H1 (cell line): ENCODE results near the gene CACNG5. TPM values are rescaled to one million over a fixed set of nuclear protein-coding genes. Genes with fewer than 3 reads are reported as not detected.

ENCODE experiments used
- CTCF ChIA-PET: fragments of 300-600 bp; sonication (Branson Sonifier 250); formaldehyde crosslinking; loops from one replicate; lab custom pipeline; 2021; ENCODE audit not compliant: partially characterized antibody; lab: Charles Lee
- POLR2A ChIA-PET: fragments of 300-600 bp; sonication (Branson Sonifier 250); formaldehyde crosslinking; loops from one replicate; lab custom pipeline; 2021; ENCODE audit warnings: inconsistent platforms; ENCODE audit not compliant: partially characterized antibody; lab: Charles Lee
- DNase-seq, 2 experiments: peaks; one replicate each; pipeline versions ENCODE4 v3.0.0 to v3.0.0-alpha.2; 2010 to 2022; ENCODE audit warnings: low spot score in 2 of 2, low read depth in 1 of 2, mixed read lengths in 1 of 2
- FAIRE-seq: peaks from 2 replicates; lab custom pipeline; 2011; peaks lifted over from hg19 to GRCh38; lab: Jason Lieb, UNC
- H2AFZ ChIP-seq: 2 replicates; pipeline ENCODE4 v1.8.1; 2012; ENCODE audit warnings: low read length, inconsistent platforms
- H2AK5ac ChIP-seq: 2 replicates; pipeline ENCODE4 v1.6.1; 2013; ENCODE audit warnings: low read depth, low read length
- H2BK120ac ChIP-seq: replicated peaks from 2 replicates; pipeline ENCODE3; 2013; ENCODE audit warnings: low read depth, low read length, inconsistent platforms
- H2BK12ac ChIP-seq: 2 replicates; pipeline ENCODE4 v1.6.1; 2013; ENCODE audit warnings: low read depth, low read length
- H2BK15ac ChIP-seq: 2 replicates; pipeline ENCODE4 v1.6.1; 2013; ENCODE audit warnings: low read length
- H2BK20ac ChIP-seq: 2 replicates; pipeline ENCODE4 v1.6.1; 2013; ENCODE audit warnings: low read length
- H2BK5ac ChIP-seq: 2 replicates; pipeline ENCODE4 v1.6.1; 2013; ENCODE audit warnings: low read depth, low read length
- H3K14ac ChIP-seq: 2 replicates; pipeline ENCODE4 v1.6.1; 2013; ENCODE audit warnings: inconsistent platforms; ENCODE audit not compliant: insufficient read length
- H3K18ac ChIP-seq: 2 replicates; pipeline ENCODE4 v1.6.1; 2013; ENCODE audit warnings: low read length; ENCODE audit errors: extremely low read depth
- H3K23ac ChIP-seq: 2 replicates; pipeline ENCODE4 v1.6.1; 2013; ENCODE audit warnings: inconsistent platforms; ENCODE audit not compliant: insufficient read length
- H3K23me2 ChIP-seq: 2 replicates; pipeline ENCODE4 v1.6.1; 2013; ENCODE audit warnings: low read depth, low read length
- H3K27ac ChIP-seq: 2 replicates; pipeline ENCODE4 v1.6.1; 2011; ENCODE audit warnings: low read depth, low read length, inconsistent platforms
- H3K27me3 ChIP-seq, 4 experiments: replicated peaks in 1 of 4; 1 replicate in 1 of 4; 2 replicates in 3 of 4; pipeline versions ENCODE4 v1.6.1 to v1.8.1; 2011 to 2013; ENCODE audit warnings: low read length in 3 of 4, mild to moderate bottlenecking in 3 of 4, inconsistent platforms in 2 of 4, mixed read lengths in 2 of 4, moderate library complexity in 1 of 4; ENCODE audit not compliant: control insufficient read depth in 3 of 4, insufficient read depth in 3 of 4; ENCODE audit errors: extremely low read depth in 1 of 4
- H3K36me3 ChIP-seq, 4 experiments: 2 replicates each; pipeline versions ENCODE4 v1.6.1 to v1.8.1; 2011 to 2013; ENCODE audit warnings: mild to moderate bottlenecking in 4 of 4, low read length in 3 of 4, moderate library complexity in 2 of 4, control low read depth in 1 of 4, inconsistent platforms in 1 of 4; ENCODE audit not compliant: insufficient read depth in 4 of 4, control insufficient read depth in 2 of 4
- H3K4ac ChIP-seq: replicated peaks from 2 replicates; pipeline ENCODE3; 2013; ENCODE audit warnings: low read length, low read depth, mixed read lengths, inconsistent platforms; ENCODE audit not compliant: insufficient read length
- H3K4me1 ChIP-seq, 4 experiments: replicated peaks in 1 of 4; 1 replicate in 1 of 4; 2 replicates in 3 of 4; pipeline versions ENCODE4 v1.6.1 to v1.8.1; 2011 to 2013; ENCODE audit warnings: low read length in 3 of 4, inconsistent platforms in 2 of 4, mixed read lengths in 1 of 4; ENCODE audit not compliant: insufficient read depth in 4 of 4, control insufficient read depth in 3 of 4
- H3K4me2 ChIP-seq, 2 experiments: 2 replicates each; pipeline versions ENCODE4 v1.6.1 to v1.8.1; 2011 to 2013; ENCODE audit warnings: low read depth in 2 of 2, low read length in 2 of 2, control low read depth in 1 of 2, inconsistent platforms in 1 of 2, mild to moderate bottlenecking in 1 of 2; ENCODE audit not compliant: insufficient read depth in 1 of 2
- H3K4me3 ChIP-seq, 4 experiments: fragments of 200-600, 300-600 bp in 1 of 4; sonication (generic), shearing (Covaris generic), sonication (Bioruptor Twin) in 1 of 4; 2 replicates each; pipeline versions ENCODE4 v1.5.1 to v1.8.1; 2011 to 2016; ENCODE audit warnings: low read length in 4 of 4, low read depth in 3 of 4, control low read depth in 2 of 4, inconsistent platforms in 2 of 4, mild to moderate bottlenecking in 2 of 4, mixed read lengths in 1 of 4, moderate library complexity in 1 of 4; ENCODE audit not compliant: insufficient read depth in 2 of 4; ENCODE audit errors: extremely low read depth in 1 of 4
- H3K56ac ChIP-seq: replicated peaks from 2 replicates; pipeline ENCODE3; 2013; ENCODE audit warnings: low read depth, mild to moderate bottlenecking, mixed read lengths, low read length, inconsistent platforms; ENCODE audit not compliant: insufficient read length
- H3K79me1 ChIP-seq: 2 replicates; pipeline ENCODE4 v1.6.1; 2013; ENCODE audit warnings: low read depth, low read length, control low read depth
- H3K79me2 ChIP-seq, 2 experiments: 2 replicates each; pipeline versions ENCODE4 v1.6.1 to v1.8.1; 2012 to 2013; ENCODE audit warnings: low read length in 2 of 2, mild to moderate bottlenecking in 2 of 2, inconsistent platforms in 1 of 2; ENCODE audit not compliant: insufficient read depth in 2 of 2, control insufficient read depth in 1 of 2
- H3K9ac ChIP-seq, 4 experiments: replicated peaks in 1 of 4; 1 replicate in 1 of 4; 2 replicates in 3 of 4; pipeline versions ENCODE4 v1.6.1 to v1.8.1; 2011 to 2013; ENCODE audit warnings: low read depth in 3 of 4, low read length in 3 of 4, control low read depth in 2 of 4, mild to moderate bottlenecking in 2 of 4, moderate library complexity in 2 of 4, inconsistent platforms in 1 of 4; ENCODE audit errors: extremely low read depth in 1 of 4
- H3K9me3 ChIP-seq, 2 experiments: 2 replicates each; pipeline versions ENCODE4 v1.6.1 to v1.8.1; 2012 to 2013; ENCODE audit warnings: mild to moderate bottlenecking in 2 of 2, moderate library complexity in 2 of 2, control low read depth in 1 of 2, inconsistent platforms in 1 of 2, low read depth in 1 of 2, low read length in 1 of 2, mixed read lengths in 1 of 2; ENCODE audit not compliant: insufficient read depth in 2 of 2
- H4K20me1 ChIP-seq, 2 experiments: replicated peaks in 1 of 2; 2 replicates each; pipeline versions ENCODE3 to v1.8.1; 2011 to 2013; ENCODE audit warnings: inconsistent platforms in 2 of 2, low read length in 2 of 2, mild to moderate bottlenecking in 1 of 2; ENCODE audit not compliant: insufficient read depth in 2 of 2, control insufficient read depth in 1 of 2
- H4K5ac ChIP-seq: 2 replicates; pipeline ENCODE4 v1.6.1; 2013; ENCODE audit warnings: low read length, low read depth, mixed read lengths, inconsistent platforms; ENCODE audit not compliant: insufficient read length
- H4K8ac ChIP-seq: 2 replicates; pipeline ENCODE4 v1.8.0; 2013; ENCODE audit warnings: mild to moderate bottlenecking, moderate library complexity, low read length, inconsistent platforms; ENCODE audit not compliant: insufficient read depth; ENCODE audit errors: extremely low read depth
- H4K91ac ChIP-seq: replicated peaks from 2 replicates; pipeline ENCODE3; 2013; ENCODE audit warnings: low read length, mixed read lengths, inconsistent platforms; ENCODE audit not compliant: insufficient read length
- BRCA1 ChIP-seq: IDR thresholded peaks from 2 replicates; pipeline ENCODE4 v1.6.1; 2012; ENCODE audit warnings: low read depth, low read length, improper control_type of control experiment
- WGBS, 2 experiments: shearing (Covaris generic) in 1 of 2; methylation state at CpG; one replicate each; pipeline versions ENCODE4 v1.1.6 to v1.1.7; 2013 to 2015; ENCODE audit warnings: low lambda C conversion rate in 2 of 2, mixed read lengths in 2 of 2, inconsistent platforms in 1 of 2, low coverage in 1 of 2, missing lambda C conversion rate in 1 of 2; ENCODE audit not compliant: insufficient replicate concordance in 2 of 2, insufficient coverage in 1 of 2, insufficient read length in 1 of 2; ENCODE audit errors: extremely low coverage in 1 of 2, missing lambda C conversion rate in 1 of 2; 5-methylcytosine and 5-hydroxymethylcytosine counted together
- polyA plus RNA-seq, 7 experiments: library from polyadenylated mRNA; depleted of rRNA in 3 of 7; stranded (reverse) in 5 of 7; unstranded in 2 of 7; fragments of >200 nt in 5 of 7; fragments of 200-250 nt in 2 of 7; gene quantifications; 1 replicate in 5 of 7; 2 replicates in 1 of 7; 4 replicates in 1 of 7; pipeline versions ENCODE4 v1.2.1 to v1.2.3, GENCODE V29; 2011 to 2013; ENCODE audit warnings: missing spikeins in 2 of 7, mixed read lengths in 2 of 7
- total RNA-seq: library from RNA; stranded (reverse); fragmentation: NEBNext Ultra II Directional; extraction: Animal tissue kit (Norgen Biotek cat#: 25700); gene quantifications from 2 replicates; pipeline ENCODE4 v1.2.1, GENCODE V29; 2021

Gene CACNG5
- total and polyA plus RNA-seq, 2 of the 8 experiments (the other 6 are each of a cell fraction or from before 2014, with no cell fraction given) = 2.2 to 3.1 TPM

GRCh38 chr17:66843627-66844026 is 8.7 kb downstream of the CACNG5 start:
- no peak overlapping the region for H2BK120ac ChIP-seq
- no peak overlapping the region for H2BK20ac ChIP-seq
- H4K5ac ChIP-seq = no peak overlapping the region
- no peak overlapping the region for H2BK15ac ChIP-seq
- H3K9me3 ChIP-seq = peaks cover 5 to 13% of the 10 kb centered on the region in 2 experiments
- H2AFZ ChIP-seq = no peak overlapping the region
- no peaks in the 10 kb centered on the region for H3K79me2 ChIP-seq
- no peaks in the 10 kb centered on the region for H3K27me3 ChIP-seq
- H3K4ac ChIP-seq = no peak overlapping the region
- no peak for DNase-seq
- no peak overlapping the region for H3K27ac ChIP-seq
- H2BK5ac ChIP-seq = no peak overlapping the region
- H4K8ac ChIP-seq = no peak overlapping the region
- CTCF ChIA-PET = interaction anchor here (0.6 to 2.0 kb wide), 12 partner anchors 8 to 357 kb away, joined by 3 to 8 read pairs (median 4); no protein-coding TSS in a partner anchor
- FAIRE-seq = no peak
- POLR2A ChIA-PET = no interaction called here
- no peak overlapping the region for H3K14ac ChIP-seq
- H3K4me3 ChIP-seq = no peak overlapping the region
- H3K4me1 ChIP-seq = no peaks in the 10 kb centered on the region
- 95% methylated on average over 4 of the region's 4 CpGs; no CpG with 5 or more reads in 1 of the 2 experiments for WGBS, 2 experiments
- no peak overlapping the region for H4K91ac ChIP-seq
- H3K79me1 ChIP-seq = 0 out of 2 replicates have a peak, but pooled peaks cover 2% of the 10 kb centered on the region
- no peak overlapping the region for H3K56ac ChIP-seq
- H2AK5ac ChIP-seq = no peak overlapping the region
- no peak overlapping the region for H3K23ac ChIP-seq
- no peak overlapping the region for H2BK12ac ChIP-seq
- H3K23me2 ChIP-seq = no peaks in the 10 kb centered on the region
- no peak overlapping the region for H3K4me2 ChIP-seq
- no peaks in the 10 kb centered on the region for H3K36me3 ChIP-seq
- H3K9ac ChIP-seq = no peak overlapping the region
- H3K18ac ChIP-seq = no peak overlapping the region
- H4K20me1 ChIP-seq = no peaks in the 10 kb centered on the region
- no peak for TF ChIP-seq BRCA1
